Measurements from ENCODE around the gene MYO19. TPM values are rescaled to one million over a fixed set of nuclear protein-coding genes. Genes with fewer than 3 reads are reported as not detected.

MYO19 gene
- total RNA-seq: 10 to 100 TPM; 16.4 to 31.9 (median 25.9) TPM
- polyA plus RNA-seq: 10 to 100 TPM; 31.1 to 46.4 TPM

GRCh38 chr17:36534840-36535668 lies at the start of gene MYO19, which contains the start of gene PIGW:
Gene MYO19, minus strand, starts transcription at chr17:36534868. Its CDS starts 2,330 bp downstream, at chr17:36532538.
Gene PIGW, plus strand, starts transcription at chr17:36534987. Its CDS starts 2,115 bp downstream, at chr17:36537102.
- FAIRE-seq: no peak
- no peak for TF ChIP-seq CTCF (IDR thresholded peaks at IDR 0.05)
- H3K9me3 ChIP-seq: no peaks in the 10 kb centered on the region
- peak; percentile 82 to 93 (median 88) for DNase-seq
- WGBS, 2 donors: 0 to 1% methylated on average over 74 to 83 of the region's 83 CpGs
- H3K4me1 ChIP-seq: peaks cover 0 to 5% (median 0%) of the 10 kb centered on the region in 3 donors
- intact Hi-C loops (cut with DNase I): no loop called here
- H3K27ac ChIP-seq: peak within 1 kb of the TSS; percentile 85 to 95 (median 91)
- ATAC-seq: peak; percentile 91 to 95 (median 91)
- H3K36me3 ChIP-seq: no peaks in the 10 kb centered on the region
- no peaks in the 10 kb centered on the region for H3K27me3 ChIP-seq
- peak within 1 kb of the TSS; percentile 55 to 82 (median 73) for H3K4me3 ChIP-seq

GRCh38 chr17:36583787-36584186 lies 49.1 kb upstream of the MYO19 start:
- 30% methylated on average over 1 of the region's 1 CpG for WGBS, 2 donors
- intact Hi-C loops (cut with DNase I): no loop called here
- no peak for ATAC-seq

GRCh38 chr17:36578671-36579070 lies 44.0 kb upstream of the MYO19 start:
- no peak overlapping the region for H3K4me3 ChIP-seq
- ATAC-seq (no peak), DNase-seq (no peak), FAIRE-seq (no peak)
- H3K27me3 ChIP-seq: no peaks in the 10 kb centered on the region
- intact Hi-C loops (cut with DNase I): no loop called here
- H3K4me1 ChIP-seq: no peaks in the 10 kb centered on the region
- H3K9me3 ChIP-seq: no peaks in the 10 kb centered on the region
- H3K36me3 ChIP-seq: peaks cover 6 to 54% (median 11%) of the 10 kb centered on the region in 3 donors
- no peak for TF ChIP-seq CTCF (IDR thresholded peaks at IDR 0.05)
- H3K27ac ChIP-seq: no peak overlapping the region
- WGBS, 2 donors: 94 to 97% methylated on average over 2 of the region's 2 CpGs

More at GRCh38 chr17:36583787-36584186, 49.1 kb upstream of the MYO19 start:
- H3K9me3 ChIP-seq: no peaks in the 10 kb centered on the region
- DNase-seq (no peak), FAIRE-seq (no peak)
- H3K27ac ChIP-seq: no peak overlapping the region
- H3K4me1 ChIP-seq: no peaks in the 10 kb centered on the region
- H3K27me3 ChIP-seq: no peaks in the 10 kb centered on the region
- peaks cover 9 to 85% (median 28%) of the 10 kb centered on the region in 3 donors for H3K36me3 ChIP-seq
- H3K4me3 ChIP-seq: no peak overlapping the region
- TF ChIP-seq CTCF (IDR thresholded peaks at IDR 0.05): no peak

- Histone ChIP-seq H3K4me3 (no peak overlapping the region), H3K27me3 (no peaks in the 10 kb centered on the region), H3K36me3 (peaks cover 6 to 38% (median 11%) of the 10 kb centered on the region in 3 donors), H3K9me3 (no peaks in the 10 kb centered on the region), H3K27ac (no peak overlapping the region), H3K4me1 (no peaks in the 10 kb centered on the region)
- 63 to 70% methylated on average over 2 of the region's 2 CpGs for WGBS, 2 donors
- no peak for TF ChIP-seq CTCF (IDR thresholded peaks at IDR 0.05)
- no peak for FAIRE-seq
- intact Hi-C loops (cut with DNase I): no loop called here
- no peak for ATAC-seq
- DNase-seq: no peak
Measured at GRCh38 chr17:36576793-36577192, 42.1 kb upstream of the MYO19 start.

- ATAC-seq (no peak), FAIRE-seq (no peak), DNase-seq (no peak)
- H3K9me3 ChIP-seq: no peaks in the 10 kb centered on the region
- peaks cover 0 to 28% (median 11%) of the 10 kb centered on the region in 3 donors for H3K36me3 ChIP-seq
- 94 to 97% methylated on average over 12 of the region's 12 CpGs for WGBS, 2 donors
- no peak overlapping the region for H3K4me3 ChIP-seq
- TF ChIP-seq CTCF (IDR thresholded peaks at IDR 0.05): no peak
- H3K4me1 ChIP-seq: no peaks in the 10 kb centered on the region
- intact Hi-C loops (cut with DNase I): no loop called here
- H3K27ac ChIP-seq: no peak overlapping the region
- H3K27me3 ChIP-seq: no peaks in the 10 kb centered on the region
Measured at GRCh38 chr17:36575028-36575427, 40.4 kb upstream of the MYO19 start.

Data from pancreas (tissue), 10 donors.